Stimulated activated CD4-positive, alpha-beta T cell treated with anti-CD3 and anti-CD28 coated beads, Interleukin-1b, Interleukin-23, amount 100 ng/mL, for 48 hours (primary cell): ENCODE data around the gene LAMB3.

ENCODE experiments used
- DNase-seq: peaks from one replicate; pipeline ENCODE4 v3.0.0-alpha.2; 2020

LAMB3 gene

DNA sequence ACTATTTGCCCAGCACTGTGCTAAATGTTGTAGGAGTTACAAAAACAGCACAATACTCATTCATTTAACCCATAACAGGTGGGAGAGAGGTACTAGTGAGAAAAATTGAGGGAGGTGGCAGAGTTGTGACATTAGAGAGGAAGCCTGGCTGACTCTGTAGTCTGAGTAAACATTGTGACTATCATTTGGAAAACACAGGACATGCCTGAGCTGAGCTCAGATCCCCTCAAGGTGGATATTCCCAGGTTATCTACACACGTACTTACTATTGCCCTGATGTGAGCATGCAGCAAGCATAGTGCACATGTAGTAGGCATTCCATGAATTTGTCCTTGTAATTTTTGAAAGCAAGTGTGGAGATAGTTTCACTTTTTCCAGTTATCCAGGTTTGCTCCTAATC is 57.8 kb downstream of the LAMB3 start:
- no peak for DNase-seq

GRCh38 chr1:209593747-209594146 is 58.5 kb downstream of the LAMB3 start:
- DNase-seq = no peak

DNA sequence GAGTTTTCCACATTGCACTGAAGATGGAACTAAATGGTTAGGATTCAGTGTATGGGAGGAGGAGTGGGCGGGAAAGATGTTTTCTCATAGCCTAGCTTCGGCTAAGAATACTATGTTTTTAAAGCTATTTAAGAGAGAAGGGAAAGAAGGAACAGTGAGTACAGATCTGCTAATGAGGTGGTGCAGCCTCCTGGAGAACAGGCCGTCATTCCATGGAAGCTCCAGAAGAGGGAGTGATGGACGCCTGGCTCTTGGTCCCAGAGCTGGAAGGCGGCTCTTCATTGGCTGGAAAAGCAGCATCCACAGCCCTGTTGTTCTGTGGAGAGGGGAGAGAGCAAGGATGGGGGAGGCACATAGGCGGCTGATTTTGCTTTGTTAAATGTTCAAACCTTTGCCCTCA is 61.8 kb downstream of the LAMB3 start:
- no peak for DNase-seq

DNA sequence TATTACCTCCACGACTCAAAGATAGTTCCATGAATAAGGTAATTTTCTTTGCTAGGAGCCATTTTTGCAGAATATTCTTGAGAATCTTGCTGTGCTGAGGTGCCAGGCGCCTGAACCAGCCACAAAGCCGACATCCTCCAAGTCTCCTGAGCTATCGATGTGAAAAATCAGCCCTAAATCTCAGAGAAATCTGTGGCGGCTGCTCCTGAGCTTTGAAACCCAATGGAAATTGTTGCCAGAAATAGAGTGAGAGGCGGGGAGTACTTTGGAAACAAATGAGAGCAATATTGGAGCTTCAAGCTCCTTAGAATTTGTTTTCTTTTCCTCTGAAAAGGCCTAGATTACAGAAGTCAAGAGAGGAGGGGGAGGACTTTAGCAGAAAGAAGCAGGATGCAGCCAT is 62.4 kb downstream of the LAMB3 start:
- DNase-seq = no peak

GRCh38 chr1:209589440-209589839 is 62.8 kb downstream of the LAMB3 start:
- no peak for DNase-seq

- DNase-seq = no peak
These were observed 64.4 kb downstream of the LAMB3 start for GRCh38 chr1:209587789-209588188.

- no peak for DNase-seq
These were observed 65.9 kb downstream of the LAMB3 start for GRCh38 chr1:209586221-209586740.

GRCh38 chr1:209585672-209586071 is 66.6 kb downstream of the LAMB3 start:
- DNase-seq = no peak

DNA sequence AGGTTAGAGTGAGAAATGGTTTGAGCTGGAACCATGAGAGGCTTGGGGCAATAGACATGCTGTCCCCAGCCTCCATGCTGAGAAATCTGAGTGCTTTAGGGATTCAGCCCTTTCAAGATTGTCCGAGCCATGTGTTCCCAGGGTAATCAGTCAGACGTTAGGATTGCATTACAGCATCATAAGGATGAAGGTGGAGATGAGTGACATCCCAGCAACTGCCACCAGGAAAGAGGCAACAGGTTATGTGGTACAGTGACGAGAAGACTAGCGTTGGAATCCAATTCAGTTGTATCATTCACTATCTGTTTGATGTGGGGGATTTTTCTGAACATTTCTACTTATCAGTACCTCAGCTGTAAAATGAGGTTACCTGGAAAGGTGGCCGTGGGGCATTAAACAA is 67.0 kb downstream of the LAMB3 start:
- no peak for DNase-seq

- no peak for DNase-seq
These were observed 68.0 kb downstream of the LAMB3 start for GRCh38 chr1:209584231-209584672.

- DNase-seq = no peak
These were observed 68.8 kb downstream of the LAMB3 start, which contains the start of gene CAMK1G for GRCh38 chr1:209583408-209583807. TSS of gene CAMK1G (plus strand) at chr1:209583714. CDS start at chr1:209594984, 11,270 bp downstream.

GRCh38 chr1:209580577-209580976 is 71.6 kb downstream of the LAMB3 start:
- DNase-seq = no peak

- DNase-seq = no peak
These were observed 74.9 kb downstream of the LAMB3 start for GRCh38 chr1:209577346-209577745.

DNA sequence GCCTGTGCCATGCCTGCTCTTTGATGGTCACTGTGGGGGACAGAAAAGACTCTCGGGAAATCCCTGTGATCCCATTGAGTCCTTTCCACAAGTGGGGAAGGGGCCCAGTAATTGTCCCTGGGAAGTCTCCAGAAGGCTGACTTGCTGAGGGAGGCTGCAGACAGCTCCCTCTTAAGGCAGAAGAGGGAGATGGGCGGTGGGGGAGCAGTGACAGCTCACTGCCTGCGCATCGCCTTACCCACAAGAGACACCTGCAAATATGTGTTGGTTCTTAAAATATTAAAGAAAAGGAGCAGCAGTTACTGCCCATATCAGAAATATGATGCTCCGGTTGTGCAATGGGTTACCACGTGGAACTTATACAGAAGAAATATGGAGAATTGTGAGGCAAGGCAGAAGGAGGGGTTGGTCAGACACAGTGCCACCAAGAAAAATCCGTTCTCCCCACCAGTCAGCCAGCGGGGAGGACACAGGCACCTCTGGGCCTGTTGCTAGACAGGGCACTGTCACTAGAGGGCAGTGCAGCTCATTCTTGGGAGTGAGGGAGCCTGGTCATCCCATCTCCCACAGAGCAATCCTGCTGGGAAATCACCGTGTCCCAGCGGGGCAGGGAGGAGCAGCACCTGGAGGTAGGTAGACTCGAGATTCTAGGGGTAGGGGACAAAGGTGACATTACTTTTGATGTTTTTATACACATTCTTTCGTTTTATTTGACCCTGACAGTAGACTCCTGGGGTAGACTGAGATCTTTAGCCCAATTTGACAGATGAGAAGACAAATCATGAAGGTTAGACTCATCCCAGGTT is 75.6 kb downstream of the LAMB3 start:
- peak; percentile 64 for DNase-seq

DNA sequence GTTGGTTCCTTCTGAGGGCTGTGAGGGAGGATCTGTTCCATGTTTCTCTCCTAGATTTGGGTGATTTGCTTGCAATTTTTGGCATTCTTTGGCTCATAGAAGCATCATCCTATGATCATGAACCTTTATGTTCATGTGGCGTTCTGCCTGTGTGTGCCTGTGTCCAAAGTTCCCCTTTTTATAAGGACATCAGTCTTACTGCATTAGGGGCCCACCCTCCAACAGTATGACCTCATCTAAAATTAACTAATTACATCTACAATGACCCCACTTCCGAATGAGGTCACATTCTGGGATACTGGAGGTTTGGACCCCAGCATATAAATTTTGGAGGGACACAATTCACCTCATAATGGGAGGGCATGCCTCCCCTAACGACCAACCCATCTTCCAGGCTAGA is 81.5 kb downstream of the LAMB3 start:
- DNase-seq = no peak

DNA sequence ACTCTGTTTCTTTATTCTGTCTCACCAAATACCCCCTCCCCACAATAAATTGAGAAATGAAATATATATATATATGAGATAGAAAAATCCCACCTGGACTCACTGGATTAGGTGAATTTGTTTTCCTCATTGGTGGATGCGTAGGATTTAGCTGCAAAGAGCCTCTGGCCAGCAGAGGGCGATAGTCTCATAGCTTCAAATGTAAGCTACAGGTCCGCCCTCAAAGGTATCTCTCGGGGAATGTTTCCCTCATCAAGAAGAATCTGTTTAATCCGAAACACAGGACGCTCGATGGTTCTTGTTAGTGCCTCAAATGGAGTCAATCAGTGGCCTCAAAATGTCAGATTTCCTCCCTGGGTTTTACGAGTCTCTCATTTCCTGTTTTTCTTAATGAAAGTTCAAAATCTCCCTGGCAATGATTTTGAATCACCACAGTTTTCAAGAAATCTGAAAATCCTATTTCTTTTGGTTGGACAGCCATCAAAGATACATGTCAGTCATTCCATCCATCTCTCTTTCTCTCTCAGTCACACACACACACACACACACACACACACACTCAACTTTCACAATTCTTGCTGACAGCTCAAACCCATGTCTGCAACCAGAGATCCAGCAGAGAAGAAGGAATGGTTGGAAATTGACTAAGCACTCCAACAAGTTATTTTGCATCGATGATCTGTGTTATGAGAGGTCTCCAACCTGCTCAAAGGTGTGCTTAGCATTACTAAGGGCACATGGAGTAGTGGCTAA is 82.6 kb downstream of the LAMB3 start:
- DNase-seq = peak; percentile 76

GRCh38 chr1:209567698-209568175 is 84.5 kb downstream of the LAMB3 start:
- DNase-seq = no peak

DNA sequence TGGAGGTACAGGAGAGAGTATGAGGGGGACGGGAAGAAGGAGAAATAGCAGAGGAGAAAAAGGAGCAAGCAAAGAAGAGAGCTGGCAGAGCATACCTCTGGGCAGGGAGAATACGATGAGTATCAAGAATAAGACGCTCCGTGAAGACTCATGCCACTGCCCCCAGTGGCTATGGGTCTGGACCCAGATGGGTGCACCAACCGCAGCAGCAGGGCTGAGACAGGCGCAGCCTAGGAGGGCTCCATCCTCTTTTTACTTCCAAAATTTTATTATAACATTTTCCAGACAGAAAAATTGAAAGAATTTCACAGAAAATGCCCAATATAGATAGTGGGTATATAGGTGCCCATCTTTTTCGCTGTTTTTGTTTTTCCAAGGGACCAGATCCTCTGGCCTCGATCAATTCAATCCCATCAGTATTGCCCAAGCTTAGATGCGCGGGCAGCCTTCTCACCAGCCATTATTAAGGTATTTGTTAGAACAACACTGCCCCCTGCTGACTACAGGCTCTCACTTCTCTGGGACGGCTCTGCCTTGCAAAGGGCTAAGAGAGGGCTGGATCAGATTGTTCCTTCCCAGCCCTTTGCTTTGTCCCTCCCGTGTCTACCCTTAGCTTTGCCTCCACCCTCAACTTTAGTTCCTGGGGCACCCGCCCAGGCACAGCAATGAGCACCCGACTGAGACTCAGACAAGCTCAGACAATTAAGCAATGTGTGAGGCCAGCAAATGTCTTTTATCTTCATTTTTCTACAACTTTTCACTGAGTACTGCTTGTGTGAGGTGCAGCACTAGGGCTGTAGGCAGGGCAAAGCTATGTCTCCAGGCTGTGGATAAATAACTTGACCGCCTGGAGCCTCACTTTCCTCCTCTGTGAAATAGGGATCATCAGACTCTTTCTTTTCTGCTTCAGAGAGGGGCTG is 86.2 kb downstream of the LAMB3 start:
- DNase-seq = peak; percentile 79
